ENCODE results near the gene IL12RB1. TPM values are rescaled to one million over a fixed set of nuclear protein-coding genes. Genes with fewer than 3 reads are reported as not detected.

IL12RB1 gene
- total and polyA plus RNA-seq, 2 of the 8 experiments (the other 6 are each of a cell fraction or from before 2014, with no cell fraction given): 0.03 TPM; not detected in 1

GRCh38 chr19:18090545-18091216 lies 3.9 kb upstream of the IL12RB1 start:
- no peak overlapping the region for H2AFZ ChIP-seq (ENCODE audit: low read length)
- H2BK20ac ChIP-seq (ENCODE audit: low read length): no peak overlapping the region
- no peak overlapping the region for H4K91ac ChIP-seq (replicated peaks; ENCODE audit: insufficient read length, low read length)
- no peak overlapping the region for H3K4me2 ChIP-seq (ENCODE audit: insufficient read depth in 1 of 2, low read depth in 2 of 2, low read length in 2 of 2)
- H3K4ac ChIP-seq (replicated peaks; ENCODE audit: insufficient read length, low read depth, low read length): no peak overlapping the region
- H3K4me1 ChIP-seq (replicated peaks in 1 of 4; ENCODE audit: control insufficient read depth in 3 of 4, insufficient read depth in 4 of 4, low read length in 3 of 4): no peaks in the 10 kb centered on the region; a peak in 2 of 7 replicates
- no peak for FAIRE-seq
- no peaks in the 10 kb centered on the region for H3K36me3 ChIP-seq (ENCODE audit: control insufficient read depth in 2 of 4, insufficient read depth in 4 of 4, low read length in 3 of 4)
- H2BK120ac ChIP-seq (replicated peaks; ENCODE audit: low read depth, low read length): no peak overlapping the region
- ChIA-PET POLR2A (ENCODE audit: partially characterized antibody) (no interaction called here), CTCF (ENCODE audit: partially characterized antibody) (interaction anchor here (0.7 to 2.2 kb wide), 6 partner anchors 10 to 82 kb away, joined by 3 to 5 read pairs (median 3); no protein-coding TSS in a partner anchor)
- 85% methylated on average over 12 of the region's 12 CpGs; no CpG with 5 or more reads in 1 of the 2 experiments for WGBS, 2 experiments (ENCODE audit: extremely low coverage in 1 of 2, insufficient coverage in 1 of 2, insufficient read length in 1 of 2, insufficient replicate concordance in 2 of 2, low coverage in 1 of 2, low lambda C conversion rate in 2 of 2, missing lambda C conversion rate in 1 of 2)
- H3K9ac ChIP-seq (replicated peaks in 1 of 4; ENCODE audit: extremely low read depth in 1 of 4, low read depth in 3 of 4, low read length in 3 of 4): no peak overlapping the region
- H3K23ac ChIP-seq (ENCODE audit: insufficient read length): no peak overlapping the region
- DNase-seq (ENCODE audit: low read depth in 1 of 2, low spot score in 2 of 2): no peak
- no peak overlapping the region for H4K5ac ChIP-seq (ENCODE audit: insufficient read length, low read depth, low read length)
- H4K20me1 ChIP-seq (replicated peaks in 1 of 2; ENCODE audit: control insufficient read depth in 1 of 2, insufficient read depth in 2 of 2, low read length in 2 of 2): no peaks in the 10 kb centered on the region
- peak overlapping the region; percentile 18; the same call in 1 of the 2 replicates for H4K8ac ChIP-seq (ENCODE audit: extremely low read depth, insufficient read depth, low read length)
- H3K23me2 ChIP-seq (ENCODE audit: low read depth, low read length): no peaks in the 10 kb centered on the region
- H2BK12ac ChIP-seq (ENCODE audit: low read depth, low read length): no peak overlapping the region
- H3K4me3 ChIP-seq (ENCODE audit: extremely low read depth in 1 of 4, insufficient read depth in 2 of 4, low read depth in 3 of 4, low read length in 4 of 4): no peak overlapping the region
- H2BK15ac ChIP-seq (ENCODE audit: low read length): no peak overlapping the region; the same call in 1 of the 2 replicates
- H3K27me3 ChIP-seq (replicated peaks in 1 of 4; ENCODE audit: control insufficient read depth in 3 of 4, extremely low read depth in 1 of 4, insufficient read depth in 3 of 4, low read length in 3 of 4): 0 out of 7 replicates have a peak, but pooled peaks cover 0 to 2% (median 0%) of the 10 kb centered on the region in 4 experiments
- TF ChIP-seq KDM1A (IDR thresholded peaks at IDR 0.05; ENCODE audit: borderline replicate concordance, low read length) (peak; percentile 81), YY1 (IDR thresholded peaks at IDR 0.05; ENCODE audit: low read depth, low read length) (no peak), ATF2 (IDR thresholded peaks at IDR 0.05; ENCODE audit: low read length) (no peak), JUND (IDR thresholded peaks at IDR 0.05; ENCODE audit: low read length) (no peak)
- H3K56ac ChIP-seq (replicated peaks; ENCODE audit: insufficient read length, low read depth, low read length): no peak overlapping the region
- no peak overlapping the region for H2BK5ac ChIP-seq (ENCODE audit: low read depth, low read length)
- no peak overlapping the region for H3K18ac ChIP-seq (ENCODE audit: extremely low read depth, low read length)
- H3K27ac ChIP-seq (ENCODE audit: low read depth, low read length): no peak overlapping the region
- no peaks in the 10 kb centered on the region for H3K79me2 ChIP-seq (ENCODE audit: control insufficient read depth in 1 of 2, insufficient read depth in 2 of 2, low read length in 2 of 2)
- no peak overlapping the region for H3K14ac ChIP-seq (ENCODE audit: insufficient read length)
- H3K79me1 ChIP-seq (ENCODE audit: low read depth, low read length): no peaks in the 10 kb centered on the region
- H3K9me3 ChIP-seq (ENCODE audit: insufficient read depth in 2 of 2, low read depth in 1 of 2, low read length in 1 of 2): no peaks in the 10 kb centered on the region
- no peak overlapping the region for H2AK5ac ChIP-seq (ENCODE audit: low read depth, low read length)
